GM18517 (cell line): ENCODE data around the gene SESN1.
"Not testable (repeated sequence)": the region's sequence is repeated elsewhere in the genome, so short reads cannot be mapped to it uniquely, and the experiment has no call there.

Experiments
- ATAC-seq: cut with Tn5 transposase; IDR thresholded peaks from one replicate; pipeline ENCODE4 v1.9.1; 2021; ENCODE audit warnings: mild to moderate bottlenecking, moderate library complexity; ENCODE audit not compliant: unreplicated experiment

Gene SESN1

DNA sequence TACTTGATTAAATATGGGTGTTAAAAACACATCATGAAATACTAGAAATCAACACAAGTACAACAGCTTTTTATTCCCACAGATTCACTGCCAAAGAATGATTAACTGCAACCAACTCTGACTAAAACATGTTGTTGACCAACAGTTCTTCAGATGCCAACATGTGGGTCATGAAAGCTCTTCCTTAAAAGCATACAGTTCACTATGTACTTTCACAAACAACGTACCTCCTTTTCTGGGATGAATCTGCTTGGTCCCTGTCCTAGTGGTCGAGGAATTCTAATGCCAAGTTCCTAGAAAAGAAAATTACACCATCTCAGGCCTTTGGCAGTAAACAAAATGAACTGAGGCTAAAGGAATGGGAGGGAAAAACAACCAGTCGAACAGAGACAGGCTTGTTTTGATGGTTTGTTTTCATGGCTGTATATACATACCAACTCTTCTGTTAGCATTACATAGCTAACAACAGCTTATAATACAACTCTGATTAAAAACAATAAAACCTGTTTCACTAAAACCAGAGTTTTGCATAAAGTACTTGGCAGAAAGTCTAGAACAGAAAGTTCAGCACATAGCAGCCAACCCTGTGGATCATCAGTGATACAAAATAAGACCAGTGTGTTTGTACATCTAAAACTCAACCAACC, 92.5 kb downstream of the SESN1 start:
- ATAC-seq: no peak

DNA sequence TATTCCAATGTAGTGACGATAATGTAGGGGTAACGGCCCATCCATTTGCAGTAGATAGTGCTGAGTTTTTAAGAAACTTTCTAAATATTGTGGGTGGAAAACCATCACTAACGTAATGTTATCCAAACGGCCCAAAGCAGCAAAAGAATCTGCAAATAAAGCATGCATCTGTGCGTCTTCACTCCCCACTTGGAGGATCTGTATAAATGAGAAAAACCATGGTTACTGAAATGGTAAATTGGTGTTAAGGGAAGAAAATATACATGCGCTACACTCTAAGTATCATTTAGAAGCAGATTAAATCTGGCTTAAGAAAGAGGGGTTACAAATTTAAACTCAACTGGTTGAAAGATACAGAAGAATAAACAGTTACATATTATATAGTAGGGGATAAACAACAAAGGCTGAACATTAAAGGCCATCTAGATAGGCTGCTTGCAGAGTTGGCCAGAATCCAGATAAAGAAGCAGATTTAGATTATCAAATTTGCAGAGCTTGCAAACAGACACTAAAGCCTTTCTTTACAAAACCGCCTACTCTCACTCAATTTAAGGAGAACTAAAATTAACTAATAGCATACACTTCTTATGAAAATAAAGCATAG, 93.3 kb downstream of the SESN1 start:
- ATAC-seq: no peak

DNA sequence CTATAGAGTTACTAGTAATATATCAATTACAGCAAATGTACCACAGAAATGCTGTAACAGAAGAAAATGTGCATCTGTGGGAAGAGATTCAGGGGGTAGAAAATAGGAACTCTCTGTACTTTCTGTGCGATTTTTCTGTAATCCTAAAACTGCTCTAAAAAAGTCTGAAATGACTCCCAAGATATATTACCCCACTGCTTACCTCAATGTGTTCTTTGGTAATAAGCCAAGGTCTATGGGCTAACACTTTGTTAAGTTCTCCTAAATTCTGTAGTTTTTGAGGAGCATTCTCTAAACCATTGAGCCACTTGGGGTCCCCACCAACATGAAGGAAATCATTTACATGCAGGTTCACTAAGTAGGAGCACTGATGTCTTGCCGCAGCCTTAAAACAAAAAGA, 94.4 kb downstream of the SESN1 start:
- no peak for ATAC-seq

DNA sequence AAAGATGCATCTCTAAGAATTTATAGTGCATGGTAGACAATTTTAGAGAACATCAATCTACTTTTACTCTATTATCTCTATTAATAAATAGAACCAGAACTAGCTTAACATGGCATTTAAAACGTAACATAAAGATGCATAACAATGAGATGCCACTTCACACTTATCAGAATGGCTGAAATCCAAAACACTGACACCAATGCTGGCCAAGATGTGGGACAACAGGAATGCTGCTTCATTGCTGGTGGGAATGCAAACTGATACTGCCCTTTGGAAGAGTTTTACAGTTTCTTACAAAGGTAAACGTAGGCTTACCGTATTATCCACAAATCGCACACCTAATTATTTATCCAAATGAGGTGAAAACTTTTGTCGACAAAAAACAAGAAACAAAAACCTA, 95.2 kb downstream of the SESN1 start:
- ATAC-seq: no peak

DNA sequence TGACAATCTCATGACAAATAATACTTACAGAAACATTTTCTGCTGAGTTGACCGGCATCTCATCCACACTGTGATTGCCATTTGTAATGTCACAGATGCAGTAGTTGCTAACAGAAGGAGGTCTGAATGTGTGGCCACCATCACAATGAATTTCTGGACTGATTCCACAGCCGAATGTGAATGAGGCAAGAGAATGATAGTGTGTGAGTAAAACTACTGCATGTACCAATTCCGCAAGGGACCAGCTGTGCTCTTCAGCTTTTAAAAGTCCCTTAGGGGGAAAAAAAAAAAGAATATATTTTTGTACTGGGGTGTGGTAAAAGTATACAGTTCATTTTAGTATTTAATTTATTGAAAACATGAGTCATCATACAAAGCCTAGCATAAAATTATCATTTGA, 96.2 kb downstream of the SESN1 start:
- ATAC-seq: no peak

DNA sequence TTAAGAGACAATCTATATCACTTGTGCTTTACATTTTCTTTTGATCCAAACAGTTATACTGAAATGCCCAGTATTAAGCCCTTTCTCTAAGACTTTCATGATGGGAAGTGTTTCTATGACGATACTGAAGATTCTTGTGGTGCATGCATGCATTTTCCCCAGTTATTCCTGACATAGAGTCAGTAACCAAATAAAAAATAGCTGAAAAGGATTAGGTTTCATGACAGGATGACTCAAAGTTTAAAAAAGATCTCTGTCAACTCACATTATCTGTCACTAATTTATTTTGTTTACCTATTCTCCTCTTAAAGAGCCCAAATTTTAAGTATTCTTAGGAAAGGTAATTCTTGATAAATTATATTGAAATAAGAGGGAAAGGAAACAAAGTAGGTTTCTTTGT, 98.4 kb downstream of the SESN1 start:
- no peak for ATAC-seq

DNA sequence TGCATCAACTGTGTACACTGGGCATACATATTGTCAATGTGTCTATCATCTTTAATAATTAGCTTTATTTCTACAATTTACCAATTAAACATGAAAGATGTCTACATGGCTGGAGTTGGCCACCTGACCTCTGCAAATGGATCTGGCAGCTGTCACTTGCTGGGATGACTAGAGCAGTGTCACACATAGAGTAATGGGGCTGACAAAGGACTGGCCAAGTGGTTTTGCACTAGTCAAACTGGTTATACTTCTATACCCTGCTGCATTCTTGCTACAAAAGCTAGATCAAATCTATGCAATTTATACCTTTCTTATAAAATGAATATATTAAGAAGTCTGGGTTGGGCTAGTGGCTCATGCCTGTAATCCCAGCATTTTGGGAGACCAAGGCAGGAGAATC, 99.3 kb downstream of the SESN1 start:
- no peak for ATAC-seq

DNA sequence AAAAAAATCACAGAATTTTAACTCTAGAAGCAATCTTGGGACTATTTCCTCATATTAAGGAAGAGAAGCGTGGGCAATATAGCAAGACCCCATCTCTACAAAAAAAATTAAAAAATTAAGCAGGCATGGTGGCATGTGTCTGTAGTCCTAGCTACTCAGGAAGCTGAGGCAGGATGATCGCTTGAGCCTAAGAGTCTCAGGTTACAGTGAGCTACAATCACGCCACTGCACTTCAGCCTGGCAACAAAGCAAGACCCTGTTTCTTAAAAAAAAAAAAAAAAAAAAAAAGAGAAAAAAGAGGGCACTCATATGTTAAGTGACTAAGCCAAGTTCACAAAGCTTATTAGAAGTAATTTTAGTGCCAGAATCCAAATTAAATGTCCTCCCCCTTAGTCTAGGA, 100.8 kb downstream of the SESN1 start:
- no peak for ATAC-seq

DNA sequence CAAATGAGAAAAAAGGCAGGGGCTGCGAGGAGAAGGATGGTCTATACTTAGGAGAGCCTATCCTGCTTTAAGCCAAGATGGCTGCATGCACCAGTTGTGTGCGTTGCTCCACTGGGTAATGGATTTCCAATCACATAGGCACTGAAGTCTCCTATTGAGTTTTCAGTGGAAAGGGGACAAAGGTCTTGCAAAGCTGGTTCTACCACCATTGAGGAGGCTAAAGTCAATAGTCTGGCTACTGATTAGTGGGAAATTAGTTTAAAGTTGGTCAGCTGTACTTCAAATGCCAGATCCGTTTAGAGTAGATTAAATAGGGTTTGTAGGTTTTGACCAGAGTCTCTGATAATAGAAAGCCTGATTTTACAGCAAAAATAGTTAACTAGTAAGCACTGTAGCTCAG, 104.9 kb downstream of the SESN1 start:
- no peak for ATAC-seq

DNA sequence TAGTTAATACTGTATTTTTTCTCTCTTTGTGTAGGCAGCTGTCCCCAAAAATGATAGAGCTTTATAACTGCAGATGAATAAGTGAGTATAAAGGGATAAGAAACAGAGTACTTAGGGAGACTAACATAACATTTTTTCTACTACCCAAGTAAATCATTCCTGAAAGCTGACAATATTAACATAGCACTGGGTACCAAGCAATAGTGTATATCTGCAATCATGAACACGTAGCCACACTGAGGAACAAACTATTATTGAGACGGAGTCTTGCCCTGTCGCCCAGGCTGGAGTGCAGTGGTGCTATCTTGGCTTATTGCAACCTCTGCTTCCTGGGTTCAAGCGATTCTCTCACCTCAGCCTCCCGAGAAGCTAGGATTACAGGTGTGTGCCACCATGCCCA, 105.9 kb downstream of the SESN1 start:
- ATAC-seq: no peak

DNA sequence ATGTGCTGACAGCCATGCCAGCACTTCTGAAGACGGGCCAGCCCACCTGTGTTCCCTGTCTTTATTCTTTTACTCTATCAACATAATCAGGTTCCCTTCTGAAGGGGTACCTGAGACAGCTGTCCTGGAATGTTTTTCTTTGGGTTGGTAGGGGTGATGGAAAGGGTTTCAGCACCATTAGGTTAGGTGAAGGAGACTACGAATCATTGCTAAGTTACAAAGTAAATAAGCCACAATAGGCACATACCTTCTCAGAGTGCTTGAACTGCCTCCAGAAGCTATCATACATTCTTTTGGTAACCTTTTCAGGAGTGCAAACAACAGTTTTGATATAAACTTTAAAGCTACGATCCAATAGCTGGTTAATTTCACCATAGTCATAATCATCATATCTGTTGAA, 106.3 kb downstream of the SESN1 start:
- ATAC-seq: no peak

DNA sequence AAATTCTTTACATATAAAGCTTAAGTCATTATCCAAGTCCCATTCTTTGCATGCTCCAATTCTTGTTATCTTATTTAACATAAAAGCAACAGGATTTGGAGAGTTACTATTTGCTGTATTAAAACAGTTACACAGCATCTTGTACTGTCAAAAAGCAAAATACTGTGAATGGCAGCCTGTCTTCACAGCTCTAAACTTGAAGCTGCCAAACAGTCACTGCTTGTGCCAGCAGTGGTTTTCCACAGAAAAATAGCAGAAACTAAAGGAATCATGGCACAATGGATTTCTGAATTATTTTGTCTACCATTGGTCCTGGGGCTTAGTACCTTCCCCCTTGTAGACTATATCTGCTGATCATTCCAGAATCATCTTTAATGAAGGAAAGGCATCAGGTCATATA, 107.5 kb downstream of the SESN1 start:
- no peak for ATAC-seq

DNA sequence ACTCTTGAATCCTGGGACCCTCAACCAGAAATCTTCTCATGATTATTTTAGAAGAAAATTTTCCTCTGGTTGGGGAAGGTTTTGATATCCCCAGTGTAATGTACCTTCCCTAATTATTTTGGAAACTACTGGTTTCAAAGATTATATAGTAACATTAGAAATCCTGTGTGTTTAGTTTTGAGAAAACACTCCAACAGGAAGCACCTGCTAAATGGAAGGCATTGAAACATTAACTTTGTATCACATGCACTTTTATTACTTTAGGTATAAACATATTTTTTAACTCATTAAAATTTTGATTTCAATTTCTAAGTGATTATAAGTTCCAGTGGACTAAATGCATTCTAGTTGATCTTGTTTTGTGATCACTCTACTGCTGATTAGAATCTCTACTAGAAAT, 109.3 kb downstream of the SESN1 start:
- no peak for ATAC-seq

DNA sequence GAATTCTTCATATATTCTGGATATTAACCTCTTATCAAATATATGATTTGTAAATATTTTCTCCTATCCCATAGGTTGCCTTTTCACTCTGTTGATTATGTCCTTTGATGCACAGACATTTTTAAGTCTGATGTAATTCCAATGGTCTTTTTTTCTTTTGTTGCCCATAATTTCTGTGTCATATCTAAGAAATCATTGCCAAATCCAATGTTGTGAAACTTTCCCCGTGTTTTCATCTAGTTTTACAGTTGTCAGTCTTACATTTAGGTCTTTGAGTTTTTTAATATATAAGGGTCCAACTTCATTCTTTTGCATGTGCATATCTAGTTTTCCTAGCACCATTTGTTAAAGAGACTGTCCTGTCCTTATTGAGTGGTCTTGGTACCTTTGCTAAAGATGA, 111.5 kb downstream of the SESN1 start:
- no peak for ATAC-seq

DNA sequence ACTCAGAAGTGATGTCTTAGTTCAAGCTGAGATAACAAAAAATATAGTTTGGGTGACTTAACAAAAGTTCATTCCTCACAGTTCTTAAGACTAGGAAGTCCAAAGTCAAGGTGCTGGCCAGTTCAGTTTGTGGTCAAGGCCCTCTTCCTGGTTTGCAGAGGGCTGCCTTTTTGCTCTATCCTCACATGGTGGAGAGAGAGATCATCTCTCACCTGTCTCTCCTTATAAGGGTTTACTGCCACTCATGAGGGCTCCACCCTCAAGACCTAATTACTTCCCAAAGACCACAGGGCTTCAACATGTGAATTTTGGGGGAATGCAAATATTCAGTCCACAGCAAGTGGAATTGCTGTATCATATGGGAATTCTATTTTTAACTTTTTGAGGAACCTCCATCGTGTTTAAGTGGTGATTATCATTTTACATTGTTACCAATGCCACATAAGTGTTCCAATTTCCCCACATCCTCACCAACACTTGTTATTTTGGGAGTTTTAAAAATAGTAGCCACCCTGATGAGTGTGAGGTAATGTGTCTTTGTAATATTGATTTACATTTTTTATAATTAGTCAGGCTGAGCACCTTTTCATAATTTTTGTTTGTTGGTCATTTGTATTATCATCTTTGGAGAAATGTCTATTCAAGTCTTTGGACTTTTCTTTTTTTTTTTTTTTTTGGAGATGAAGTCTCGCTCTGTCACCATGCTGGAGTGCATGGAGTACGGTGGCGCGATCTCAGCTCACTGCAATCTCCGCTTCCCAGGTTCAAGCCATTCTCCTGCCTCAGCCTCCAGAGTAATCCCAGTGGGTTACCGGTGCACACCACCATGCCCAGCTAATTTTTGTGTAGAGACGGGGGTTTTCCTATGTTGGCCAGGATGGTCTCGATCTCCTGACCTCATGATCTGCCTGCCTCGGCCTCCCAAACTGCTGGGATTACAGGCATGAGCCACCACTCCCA, 112.2 kb downstream of the SESN1 start:
- no peak for ATAC-seq

DNA sequence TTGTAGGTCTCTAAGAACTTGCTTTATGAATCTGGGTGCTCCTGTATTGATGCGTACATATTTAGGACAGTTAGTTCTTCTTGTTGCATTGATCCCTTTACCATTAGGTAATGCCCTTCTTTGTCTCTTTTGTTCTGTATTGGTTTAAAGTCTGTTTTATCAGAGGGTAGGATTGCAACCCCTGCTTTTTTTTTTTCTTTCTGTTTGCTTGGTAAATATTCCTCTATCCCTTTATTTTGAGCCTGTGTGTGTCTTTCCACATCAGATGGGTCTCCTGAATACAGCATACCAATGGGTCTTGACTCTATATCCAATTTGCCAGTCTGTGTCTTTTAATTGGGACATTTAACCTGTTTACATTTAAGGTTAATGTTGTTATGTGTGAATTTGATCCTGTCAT, 116.0 kb downstream of the SESN1 start:
- ATAC-seq: not testable (repeated sequence)

DNA sequence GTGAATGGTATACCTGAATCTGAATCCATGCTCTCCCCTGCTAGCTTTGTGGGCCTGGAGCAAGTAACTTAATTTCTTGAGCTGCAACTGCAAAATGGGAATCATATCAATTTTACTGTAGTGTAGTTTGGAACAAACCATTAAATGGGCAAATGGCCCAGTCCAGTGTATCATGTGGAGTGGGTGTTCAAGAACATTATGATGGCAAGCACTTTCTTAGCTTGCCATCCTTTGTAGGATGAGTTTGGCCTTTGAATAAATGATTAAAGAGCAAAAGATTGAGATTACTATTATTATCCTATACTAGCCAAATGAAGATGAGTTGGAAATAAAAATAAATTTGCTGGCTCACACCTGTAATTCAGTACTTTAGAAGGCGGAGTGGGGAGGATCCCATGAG, 120.4 kb downstream of the SESN1 start:
- no peak for ATAC-seq

DNA sequence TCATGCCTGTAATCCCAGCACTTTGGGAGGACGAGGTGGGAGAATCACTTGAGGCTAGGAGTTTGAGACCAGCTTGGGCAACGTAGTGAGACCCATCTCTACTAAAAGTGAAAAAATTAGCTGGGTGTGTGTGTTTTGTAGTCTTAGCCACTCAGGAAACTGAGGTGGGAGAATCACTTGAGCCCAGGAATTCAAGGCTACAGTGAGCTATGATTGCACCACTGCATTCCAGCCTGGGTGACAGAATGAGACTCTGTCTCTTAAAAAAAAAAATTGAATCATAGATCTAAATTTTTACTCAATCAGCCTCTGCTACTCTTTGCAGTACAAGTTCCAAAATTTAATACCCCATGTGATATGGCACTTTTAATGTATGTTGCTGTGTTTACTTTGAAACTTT, 124.9 kb downstream of the SESN1 start:
- ATAC-seq: no peak

DNA sequence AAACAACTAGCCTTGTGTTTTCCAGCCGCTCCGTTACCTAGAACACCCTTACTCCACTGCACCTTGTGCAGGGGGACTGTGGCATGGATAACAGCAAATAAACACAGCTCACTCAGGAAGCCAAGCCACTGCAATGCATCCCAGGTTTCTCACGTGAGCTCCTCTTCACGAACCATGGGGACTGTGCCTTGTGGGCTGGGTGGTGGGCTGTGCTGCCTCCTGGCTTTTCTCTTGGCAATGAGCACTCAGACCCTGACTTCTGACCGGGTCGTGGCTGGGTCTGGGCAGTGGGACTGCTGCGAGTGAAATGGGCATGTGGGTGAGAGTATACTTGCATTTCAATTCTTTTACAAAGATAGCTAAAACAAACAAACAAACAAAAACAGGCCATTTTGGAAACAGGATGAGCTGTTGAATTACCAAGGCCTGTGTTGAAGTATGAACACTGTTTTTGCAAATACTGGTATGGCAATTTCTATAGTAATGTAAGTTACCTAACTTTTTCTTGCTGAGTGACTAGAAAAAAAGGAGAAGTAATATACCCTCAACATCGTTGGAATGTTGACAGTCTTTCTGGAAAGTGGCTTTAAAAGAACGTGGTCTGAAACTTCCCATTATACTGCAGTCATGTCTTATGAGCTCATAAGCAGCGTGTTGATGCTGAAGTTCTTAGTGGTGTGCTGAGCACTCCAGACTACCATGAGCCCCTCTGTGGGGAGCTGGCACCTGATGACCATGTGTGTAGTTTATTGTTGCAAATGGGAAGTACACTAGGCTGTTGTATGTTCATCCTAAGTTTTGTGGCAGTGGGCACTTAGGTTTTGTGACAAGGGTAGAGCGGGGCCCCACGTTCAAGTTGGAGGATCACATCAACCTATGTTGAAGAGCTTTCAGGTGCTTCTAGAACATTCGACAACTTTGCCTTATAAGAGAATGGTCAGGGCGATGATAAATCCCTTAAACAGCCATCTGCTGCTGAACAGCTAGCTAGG, 126.0 kb downstream of the SESN1 start:
- ATAC-seq: no peak

DNA sequence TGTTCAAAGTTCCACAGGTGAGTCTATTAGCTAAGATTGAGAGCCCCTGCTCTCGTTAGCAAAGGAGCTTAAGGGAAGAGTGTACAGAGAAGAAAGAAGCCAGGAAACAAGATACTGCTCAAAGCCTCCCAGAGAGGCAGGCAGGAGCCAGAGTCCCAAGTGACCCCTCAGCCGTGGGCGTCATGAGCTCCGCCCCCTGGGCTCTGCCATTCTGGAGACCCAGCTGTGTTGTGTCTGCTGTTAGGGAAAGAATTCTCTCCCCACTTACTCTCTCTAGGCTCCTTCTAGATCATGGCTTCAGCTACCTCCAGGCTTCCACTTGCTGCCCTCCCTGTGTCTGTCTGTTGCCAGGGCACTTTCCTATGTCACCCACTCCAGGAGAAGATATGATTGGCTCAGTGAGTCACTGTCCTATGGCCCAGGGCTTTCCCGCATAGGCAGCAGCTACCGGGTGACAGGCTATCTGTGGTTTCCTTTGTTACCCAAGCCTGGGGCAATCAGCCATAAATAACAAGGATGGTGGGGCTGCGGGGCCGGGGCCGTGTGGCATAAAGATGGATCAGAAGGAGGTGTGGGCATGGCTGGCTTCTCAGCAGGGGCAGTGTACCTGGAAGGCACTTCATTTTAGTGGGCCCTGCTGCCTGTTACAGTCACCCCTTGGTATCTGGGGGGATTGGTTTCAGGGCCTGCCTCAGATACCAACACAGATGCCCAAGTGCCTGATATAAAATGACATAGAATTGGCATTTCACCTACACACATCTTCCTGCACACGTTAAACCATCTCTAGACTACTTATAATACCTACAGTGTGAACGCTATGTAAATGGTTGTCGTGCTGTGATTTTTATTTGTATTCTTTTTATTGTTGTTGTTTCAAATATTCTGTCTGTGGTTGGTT, 127.5 kb downstream of the SESN1 start:
- ATAC-seq: no peak
